Breast epithelium (tissue), 4 donors: ENCODE measurements around the gene WHAMM. TPM values are rescaled to one million over a fixed set of nuclear protein-coding genes. Genes with fewer than 3 reads are reported as not detected.
"Not testable (repeated sequence)": the region's sequence is repeated elsewhere in the genome, so short reads cannot be mapped to it uniquely, and the experiment has no call there.

Source experiments
- DNase-seq, 2 donors: peaks; one replicate each; pipeline ENCODE4 v3.0.0-alpha.2; 2019; ENCODE audit warnings: low spot score in 2 of 2
- H3K27ac ChIP-seq, 2 donors: fragments of 200-600 bp; sonication (generic) in 1 of 2; one replicate each; pipeline ENCODE4 v1.5.1; 2016 to 2019; ENCODE audit warnings: mild to moderate bottlenecking in 1 of 2
- H3K27me3 ChIP-seq, 2 donors: fragments of 200-600 bp; sonication (generic) in 1 of 2; one replicate each; pipeline versions ENCODE4 v1.5.1 to v1.6.0; 2017 to 2019; ENCODE audit warnings: control low read depth in 1 of 2, mild to moderate bottlenecking in 1 of 2
- H3K36me3 ChIP-seq: fragments of 200-600 bp; one replicate; pipeline ENCODE4 v1.5.1; 2019
- H3K4me1 ChIP-seq, 2 donors: fragments of 200-600 bp; sonication (generic); one replicate each; pipeline ENCODE4 v1.5.1; 2016 to 2019; ENCODE audit warnings: control low read depth in 1 of 2
- H3K4me3 ChIP-seq, 3 donors: fragments of 200-600 bp; sonication (generic); 1 replicate in 2 of 3; 2 replicates in 1 of 3; pipeline ENCODE4 v1.5.1; 2016 to 2019; ENCODE audit warnings: mild to moderate bottlenecking in 3 of 3, moderate library complexity in 2 of 3
- H3K9me3 ChIP-seq, 2 donors: fragments of 200-600 bp; sonication (generic) in 1 of 2; one replicate each; pipeline ENCODE4 v1.5.1; 2016 to 2019; ENCODE audit warnings: control low read depth in 1 of 2
- POLR2A ChIP-seq: fragments of 450-650 bp; IDR thresholded peaks from one replicate; pipeline ENCODE4 v1.6.1; 2016; ENCODE audit warnings: antibody characterized with exemption, mild to moderate bottlenecking, moderate library complexity
- POLR2AphosphoS5 ChIP-seq, 3 donors: sonication (generic); formaldehyde crosslinking; IDR thresholded peaks; one replicate each; pipeline ENCODE4 v1.6.1; 2017; ENCODE audit warnings: antibody characterized with exemption in 3 of 3
- intact Hi-C: fragments of 100-400 bp; cut with DNase I; formaldehyde crosslinking; loops from one replicate; pipeline ENCODE4 v1.15.1; 2023; ENCODE audit warnings: low total_unique reads
- total RNA-seq, 3 donors: library from RNA; depleted of rRNA; stranded (reverse); fragments of >200 nt; gene quantifications; one replicate each; pipeline ENCODE4 v1.1.0, GENCODE V29; 2016
- TF ChIP-seq, protein P1 (sequence below), 3 donors: fragments of 450-650 bp; IDR thresholded peaks; one replicate each; pipeline ENCODE4 v1.5.1; 2016 to 2017; ENCODE audit warnings: antibody characterized with exemption in 3 of 3, mild to moderate bottlenecking in 3 of 3, moderate library complexity in 3 of 3

The WHAMM gene
- total RNA-seq, 3 donors from 2014 or later: 10.8 to 12.9 (median 11.0) TPM

DNA sequence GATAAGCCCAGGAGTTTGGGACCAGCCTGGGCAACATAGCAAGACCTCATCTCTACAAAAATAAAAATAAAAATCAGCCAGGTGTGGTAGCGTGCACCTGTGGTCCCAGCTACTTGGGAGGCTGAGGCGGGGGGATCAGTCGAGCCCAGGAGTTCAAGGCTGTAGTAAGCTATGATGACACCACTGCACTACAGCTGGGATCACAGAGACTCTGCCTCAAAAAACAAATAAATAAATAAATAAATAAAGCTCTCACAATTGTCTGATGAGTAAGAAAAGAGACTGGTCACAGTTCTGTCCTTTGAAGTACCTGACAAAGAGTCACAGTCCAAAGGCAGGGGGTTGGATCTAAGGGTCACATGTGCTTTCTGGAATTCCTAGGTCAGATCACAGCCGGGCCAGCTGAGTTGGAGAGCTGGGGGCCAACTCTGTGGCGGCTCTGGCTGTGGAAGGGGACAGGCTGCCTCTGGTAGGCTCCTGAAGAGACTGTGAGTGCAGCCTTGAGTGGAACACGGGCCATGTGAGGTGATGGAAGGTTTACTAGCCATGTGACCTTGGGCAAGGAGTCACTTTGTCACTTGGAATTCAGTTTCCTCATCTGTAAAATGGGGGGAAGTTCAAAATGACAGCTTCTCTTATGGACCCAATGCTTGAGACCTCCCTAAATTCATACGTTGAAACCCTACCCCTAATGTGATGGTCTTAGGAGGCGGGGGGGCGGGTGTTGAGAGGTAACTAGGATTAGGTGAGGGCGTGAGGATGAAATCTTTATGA is 47.2 kb downstream of the WHAMM start:
- Histone ChIP-seq H3K27ac (no peak overlapping the region), H3K36me3 (no peaks in the 10 kb centered on the region), H3K27me3 (no peaks in the 10 kb centered on the region), H3K4me3 (no peak overlapping the region), H3K4me1 (no peaks in the 10 kb centered on the region), H3K9me3 (no peaks in the 10 kb centered on the region)
- intact Hi-C loops: no loop called here
- peak in 1 of 2 donors; percentile 15 for DNase-seq
- TF ChIP-seq POLR2AphosphoS5 (IDR thresholded peaks at IDR 0.05): no peak
- TF ChIP-seq, protein P1, sequence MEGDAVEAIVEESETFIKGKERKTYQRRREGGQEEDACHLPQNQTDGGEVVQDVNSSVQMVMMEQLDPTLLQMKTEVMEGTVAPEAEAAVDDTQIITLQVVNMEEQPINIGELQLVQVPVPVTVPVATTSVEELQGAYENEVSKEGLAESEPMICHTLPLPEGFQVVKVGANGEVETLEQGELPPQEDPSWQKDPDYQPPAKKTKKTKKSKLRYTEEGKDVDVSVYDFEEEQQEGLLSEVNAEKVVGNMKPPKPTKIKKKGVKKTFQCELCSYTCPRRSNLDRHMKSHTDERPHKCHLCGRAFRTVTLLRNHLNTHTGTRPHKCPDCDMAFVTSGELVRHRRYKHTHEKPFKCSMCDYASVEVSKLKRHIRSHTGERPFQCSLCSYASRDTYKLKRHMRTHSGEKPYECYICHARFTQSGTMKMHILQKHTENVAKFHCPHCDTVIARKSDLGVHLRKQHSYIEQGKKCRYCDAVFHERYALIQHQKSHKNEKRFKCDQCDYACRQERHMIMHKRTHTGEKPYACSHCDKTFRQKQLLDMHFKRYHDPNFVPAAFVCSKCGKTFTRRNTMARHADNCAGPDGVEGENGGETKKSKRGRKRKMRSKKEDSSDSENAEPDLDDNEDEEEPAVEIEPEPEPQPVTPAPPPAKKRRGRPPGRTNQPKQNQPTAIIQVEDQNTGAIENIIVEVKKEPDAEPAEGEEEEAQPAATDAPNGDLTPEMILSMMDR (IDR thresholded peaks at IDR 0.05): no peak
- TF ChIP-seq POLR2A: no peak

DNA sequence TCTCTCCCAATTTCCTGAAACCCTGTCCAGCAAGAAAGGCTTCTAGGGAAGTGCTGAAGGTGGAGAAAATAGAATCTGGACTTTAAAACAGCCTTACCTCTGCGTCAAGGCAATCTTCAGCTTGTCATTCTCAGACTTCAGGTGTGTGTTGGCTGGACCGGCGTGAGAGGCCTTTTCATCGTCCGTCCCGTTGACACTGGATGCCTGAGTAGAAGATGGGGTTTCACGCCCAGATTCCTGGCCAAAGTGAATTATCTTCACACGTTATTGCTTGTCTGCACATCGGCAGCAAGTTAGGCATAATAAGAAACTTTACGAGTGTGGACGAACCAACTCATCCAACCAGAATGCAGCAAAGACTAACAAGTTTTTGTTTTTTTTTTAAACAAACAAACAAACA is 49.5 kb downstream of the WHAMM start:
- no peak overlapping the region for H3K4me3 ChIP-seq
- TF ChIP-seq POLR2A (no peak), POLR2AphosphoS5 (IDR thresholded peaks at IDR 0.05) (no peak)
- TF ChIP-seq, protein P1 (IDR thresholded peaks at IDR 0.05): no peak
- no peak overlapping the region for H3K27ac ChIP-seq
- intact Hi-C loops: no loop called here
- H3K4me1 ChIP-seq: no peaks in the 10 kb centered on the region
- DNase-seq: no peak
- H3K9me3 ChIP-seq: no peaks in the 10 kb centered on the region
- H3K36me3 ChIP-seq: no peaks in the 10 kb centered on the region
- no peaks in the 10 kb centered on the region for H3K27me3 ChIP-seq

DNA sequence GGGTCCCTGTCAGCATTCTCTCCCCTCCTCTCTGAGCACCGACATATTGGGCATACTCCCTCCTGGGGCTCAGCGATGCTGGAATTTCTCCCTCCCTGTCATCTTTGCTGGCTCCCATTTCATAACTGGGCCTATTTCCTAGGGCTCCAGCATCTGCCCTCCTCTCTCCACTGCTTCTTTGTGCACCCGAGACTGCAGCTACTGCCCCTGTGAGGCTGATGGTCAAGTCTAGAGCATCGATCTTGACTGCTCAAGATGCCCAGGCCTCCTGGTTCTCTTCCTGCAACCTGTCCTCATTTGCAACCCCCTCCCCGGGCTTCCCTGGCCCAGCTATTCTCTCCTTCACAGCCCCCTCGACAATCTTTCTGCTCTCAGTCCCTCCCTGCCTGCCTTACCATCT is 53.5 kb downstream of the WHAMM start:
- intact Hi-C loops: no loop called here
- no peaks in the 10 kb centered on the region for H3K27me3 ChIP-seq
- no peak overlapping the region for H3K27ac ChIP-seq
- no peak for DNase-seq
- H3K9me3 ChIP-seq: no peaks in the 10 kb centered on the region
- TF ChIP-seq POLR2AphosphoS5 (IDR thresholded peaks at IDR 0.05) (no peak), POLR2A (no peak)
- TF ChIP-seq, protein P1 (IDR thresholded peaks at IDR 0.05): no peak
- H3K4me1 ChIP-seq: no peaks in the 10 kb centered on the region
- H3K36me3 ChIP-seq: no peaks in the 10 kb centered on the region
- H3K4me3 ChIP-seq: no peak overlapping the region

DNA sequence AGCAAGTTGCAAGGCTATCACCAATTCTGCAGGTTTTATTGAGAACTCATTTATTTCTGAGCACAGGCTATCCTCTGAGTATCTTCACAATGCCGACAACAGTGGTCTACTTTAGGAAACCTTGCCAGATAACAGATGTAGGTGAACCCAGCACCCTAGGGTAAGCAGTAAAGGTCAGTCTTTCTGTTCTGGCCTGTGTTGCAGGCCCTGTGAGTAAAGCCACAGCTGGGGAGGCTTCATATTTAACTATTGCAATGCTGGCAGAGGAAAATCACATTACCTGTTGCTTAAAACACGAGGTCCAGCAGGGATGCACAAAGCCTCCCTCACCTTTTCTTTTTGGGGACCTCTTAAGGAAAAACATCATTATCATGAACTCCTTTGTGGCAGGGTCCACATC is 55.5 kb downstream of the WHAMM start:
- Histone ChIP-seq H3K27ac (no peak overlapping the region), H3K4me3 (no peak overlapping the region), H3K36me3 (no peaks in the 10 kb centered on the region), H3K27me3 (no peaks in the 10 kb centered on the region), H3K4me1 (no peaks in the 10 kb centered on the region), H3K9me3 (no peaks in the 10 kb centered on the region)
- no peak for DNase-seq
- TF ChIP-seq POLR2A (no peak), POLR2AphosphoS5 (IDR thresholded peaks at IDR 0.05) (no peak)
- TF ChIP-seq, protein P1 (IDR thresholded peaks at IDR 0.05): no peak
- intact Hi-C loops: no loop called here

DNA sequence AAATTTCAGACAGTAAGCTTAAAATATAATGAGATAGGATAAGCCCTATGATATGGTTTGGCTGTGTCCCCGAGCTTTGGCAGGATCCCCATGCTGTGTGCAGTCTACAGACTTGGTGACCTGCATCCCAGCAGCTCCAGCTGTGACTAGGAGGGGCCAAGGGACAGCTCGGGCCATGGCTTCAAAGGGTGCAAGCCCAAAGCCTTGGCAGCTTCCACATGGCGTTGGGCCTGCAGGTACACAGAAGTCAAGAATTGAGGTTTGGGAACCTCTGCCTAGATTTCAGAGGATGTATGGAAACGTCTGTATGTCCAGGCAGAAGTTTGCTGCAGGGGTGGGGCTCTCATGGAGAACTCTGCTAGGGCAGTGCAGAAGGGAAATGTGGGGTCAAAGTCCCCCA is 56.2 kb downstream of the WHAMM start:
- H3K27me3 ChIP-seq, H3K4me3 ChIP-seq, H3K4me1 ChIP-seq, H3K27ac ChIP-seq, DNase-seq, intact Hi-C loops, H3K36me3 ChIP-seq, H3K9me3 ChIP-seq: not testable (repeated sequence)

DNA sequence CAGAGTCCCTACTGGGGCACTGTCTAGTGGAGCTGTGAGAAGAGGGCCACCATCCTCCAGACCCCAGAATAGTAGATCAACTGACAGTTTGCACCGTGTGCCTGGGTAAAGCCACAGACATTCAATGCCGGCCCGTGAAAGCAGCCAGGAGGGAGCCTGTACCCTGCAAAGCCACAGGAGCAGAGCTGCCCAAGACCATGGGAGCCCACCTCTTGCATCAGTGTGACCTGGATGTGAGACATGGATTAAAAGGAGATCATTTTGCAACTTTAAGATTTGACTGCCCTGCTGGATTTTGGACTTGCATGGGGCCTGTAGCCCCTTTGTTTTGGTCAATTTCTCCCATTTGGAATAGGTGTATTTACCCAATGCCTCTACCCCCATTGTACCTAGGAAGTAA is 56.6 kb downstream of the WHAMM start:
- H3K4me1 ChIP-seq, H3K27ac ChIP-seq, H3K4me3 ChIP-seq, H3K36me3 ChIP-seq, H3K27me3 ChIP-seq, DNase-seq, intact Hi-C loops, H3K9me3 ChIP-seq: not testable (repeated sequence)
